DMS 273 (cell line): ENCODE results near the gene RNH1.
"Not testable (repeated sequence)": the region's sequence is repeated elsewhere in the genome, so short reads cannot be mapped to it uniquely, and the experiment has no call there.

Experiments
- DNase-seq: peaks from one replicate; lab custom pipeline; 2025; ENCODE audit not compliant: unreplicated experiment; lab: John Stamatoyannopoulos, UW

The RNH1 gene

DNA sequence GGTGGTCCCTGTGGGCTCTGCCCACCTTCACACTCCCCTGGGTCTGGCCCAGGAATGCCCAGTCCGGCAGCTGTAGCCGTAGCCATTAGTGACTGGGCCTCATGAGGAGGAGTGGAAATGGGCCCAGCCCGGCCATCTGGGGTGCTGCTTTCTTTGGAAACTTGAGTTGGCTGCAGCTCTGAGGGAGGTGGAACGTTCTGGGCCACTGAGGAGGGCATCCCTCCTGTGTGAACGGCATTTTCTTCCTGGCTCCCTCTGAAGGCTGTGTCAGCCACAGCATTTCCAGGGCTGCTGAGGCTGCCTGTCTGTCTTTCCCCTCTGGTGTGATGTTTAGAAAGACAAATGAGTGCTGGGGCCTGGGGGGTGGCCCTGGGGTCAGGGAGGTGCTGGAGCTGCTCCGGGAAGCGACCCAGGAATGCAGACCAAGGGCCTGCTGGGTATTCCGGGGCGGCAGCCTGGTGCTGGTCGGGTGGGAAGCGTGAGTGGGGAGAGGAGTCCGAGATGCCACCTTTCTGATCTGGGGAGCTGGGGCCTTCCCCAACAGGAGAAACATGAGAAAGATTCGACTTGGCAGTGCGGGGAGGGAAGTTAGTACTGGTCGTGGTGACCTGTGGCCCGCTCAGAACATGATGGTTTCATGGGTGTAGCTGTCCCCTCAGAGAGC, 29.9 kb downstream of the RNH1 start:
- peak; percentile 59 for DNase-seq

DNA sequence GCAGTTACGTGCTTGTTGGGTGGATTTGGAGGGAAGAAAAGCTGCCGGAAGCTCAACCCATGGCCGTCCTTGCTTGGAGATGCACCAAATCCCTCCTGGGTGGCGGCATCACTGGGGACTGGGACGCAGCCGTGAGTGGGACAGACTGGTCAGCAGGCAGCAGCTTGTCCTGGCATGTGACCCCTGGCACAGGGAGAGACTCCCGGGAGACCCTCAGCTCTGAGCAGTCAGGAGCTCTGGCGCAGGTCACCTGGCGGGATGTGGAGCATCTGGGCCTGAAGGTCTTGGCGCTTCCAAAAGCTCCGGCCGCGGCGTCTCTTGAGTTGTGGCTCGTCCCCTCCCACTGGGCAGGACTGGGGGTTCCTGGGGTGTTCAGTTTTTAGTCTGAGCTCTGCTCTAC, 30.6 kb downstream of the RNH1 start:
- DNase-seq, result no peak

DNA sequence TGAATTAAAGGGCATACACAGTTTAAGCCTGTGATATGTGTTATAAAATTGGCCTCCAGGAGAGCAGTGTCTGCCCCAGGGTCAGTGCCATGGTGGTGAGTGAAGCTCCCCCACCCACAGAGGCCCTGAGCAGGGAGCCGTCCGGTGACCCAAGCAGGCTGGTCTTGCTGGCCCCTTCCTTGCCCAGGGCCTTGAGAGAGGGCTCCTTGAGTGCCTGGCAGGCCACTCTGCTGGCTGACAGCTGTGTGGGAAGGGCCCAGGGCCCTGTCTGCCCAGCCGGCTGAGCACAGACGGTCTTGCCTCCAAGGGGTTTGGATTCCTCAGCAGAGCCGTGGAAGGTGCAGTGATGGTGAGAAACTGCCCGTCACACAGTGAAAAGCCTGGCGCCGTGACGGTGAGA, 31.1 kb downstream of the RNH1 start:
- DNase-seq, result peak; percentile 74

- DNase-seq, result no peak
Measured at GRCh38 chr11:474914-475506, 32.0 kb downstream of the RNH1 start.

DNA sequence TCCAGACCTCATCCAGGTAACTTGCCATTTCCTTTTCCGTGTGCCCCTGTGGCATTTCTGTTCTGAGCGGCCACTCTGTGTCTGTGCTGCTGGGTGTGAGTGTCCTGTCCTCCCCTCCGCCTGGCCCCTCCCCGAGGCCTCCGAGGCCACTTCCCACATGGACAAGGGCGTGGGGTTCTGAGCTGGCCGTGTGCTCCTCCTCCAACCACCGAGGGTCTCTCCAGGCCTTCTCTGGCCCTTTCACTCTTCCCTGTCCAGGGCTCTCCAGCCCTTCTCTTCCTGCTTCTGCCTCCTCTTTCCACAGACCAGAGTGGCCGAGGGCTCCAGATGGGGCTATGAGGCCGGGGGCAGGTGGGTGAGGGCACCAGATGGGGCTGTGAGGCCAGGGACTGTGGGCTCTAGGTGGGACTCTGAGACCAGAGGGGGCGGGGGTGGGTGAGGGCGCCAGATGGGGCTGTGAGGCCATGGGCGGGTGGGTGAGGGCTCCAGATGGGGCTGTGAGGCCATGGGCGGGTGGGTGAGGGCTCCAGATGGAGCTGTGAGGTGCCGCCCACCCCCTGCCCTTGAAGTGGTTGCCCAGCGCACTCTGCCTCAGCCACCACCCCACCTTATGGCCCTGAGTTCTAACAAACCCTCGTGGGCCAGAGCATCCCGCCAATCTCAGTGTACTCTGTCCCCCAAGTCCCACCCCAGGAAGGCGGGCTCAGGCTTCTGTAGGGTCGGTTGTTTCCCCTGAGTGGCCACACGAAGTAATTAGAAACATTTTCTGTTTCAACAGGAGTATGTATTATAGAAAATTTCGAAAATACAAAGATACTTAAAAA, 32.9 kb downstream of the RNH1 start:
- DNase-seq, result peak; percentile 94

- DNase-seq, result no peak
Measured at GRCh38 chr11:473415-473814, 33.6 kb downstream of the RNH1 start.

DNA sequence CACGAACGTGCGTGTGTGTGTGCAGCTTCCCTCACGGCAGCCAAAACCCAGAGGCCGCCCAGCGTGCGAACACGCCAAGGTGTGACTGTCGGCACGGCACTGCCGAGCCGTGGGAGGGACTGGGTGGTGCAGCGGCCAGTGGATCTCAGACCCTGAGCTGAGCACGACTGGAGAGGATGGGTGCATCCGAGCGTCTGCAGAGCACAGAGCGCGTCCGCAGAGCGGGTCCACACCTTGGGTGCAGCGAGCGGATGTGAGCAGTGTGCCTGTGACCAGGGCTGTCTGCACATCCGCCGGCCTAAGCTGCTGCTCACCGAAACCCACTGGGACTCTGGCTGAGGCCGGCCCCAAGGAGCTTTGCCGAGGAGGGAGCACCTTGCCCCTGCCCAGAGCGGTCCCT, 34.2 kb downstream of the RNH1 start:
- no peak for DNase-seq

GRCh38 chr11:472272-472671, 34.8 kb downstream of the RNH1 start:
- peak; percentile 33 for DNase-seq

DNA sequence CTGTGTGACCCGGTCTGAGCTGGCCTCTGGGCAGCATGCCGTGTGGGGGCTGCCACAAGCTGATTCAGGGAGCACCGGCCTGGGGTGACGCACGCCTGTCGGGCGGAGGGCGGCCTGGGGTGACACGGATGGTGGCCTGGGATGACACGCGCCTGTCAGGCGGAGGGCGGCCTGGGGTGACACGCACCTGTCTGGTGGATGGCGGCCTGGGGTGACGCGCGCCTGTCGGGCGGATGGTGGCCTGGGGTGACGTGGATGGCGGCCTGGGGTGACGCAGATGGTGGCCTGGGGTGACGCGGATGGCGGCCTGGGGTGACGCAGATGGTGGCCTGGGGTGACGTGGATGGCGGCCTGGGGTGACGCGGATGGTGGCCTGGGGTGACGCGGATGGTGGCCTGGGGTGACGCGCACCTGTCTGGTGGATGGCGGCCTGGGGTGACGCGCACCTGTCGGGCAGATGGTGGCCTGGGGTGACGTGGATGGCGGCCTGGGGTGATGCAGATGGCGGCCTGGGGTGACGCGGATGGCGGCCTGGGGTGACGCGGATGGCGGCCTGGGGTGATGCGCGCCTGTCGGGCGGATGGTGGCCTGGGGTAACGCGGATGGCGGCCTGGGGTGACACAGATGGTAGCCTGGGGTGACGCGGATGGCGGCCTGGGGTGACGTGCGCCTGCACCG, 35.4 kb downstream of the RNH1 start:
- DNase-seq, result no peak

DNA sequence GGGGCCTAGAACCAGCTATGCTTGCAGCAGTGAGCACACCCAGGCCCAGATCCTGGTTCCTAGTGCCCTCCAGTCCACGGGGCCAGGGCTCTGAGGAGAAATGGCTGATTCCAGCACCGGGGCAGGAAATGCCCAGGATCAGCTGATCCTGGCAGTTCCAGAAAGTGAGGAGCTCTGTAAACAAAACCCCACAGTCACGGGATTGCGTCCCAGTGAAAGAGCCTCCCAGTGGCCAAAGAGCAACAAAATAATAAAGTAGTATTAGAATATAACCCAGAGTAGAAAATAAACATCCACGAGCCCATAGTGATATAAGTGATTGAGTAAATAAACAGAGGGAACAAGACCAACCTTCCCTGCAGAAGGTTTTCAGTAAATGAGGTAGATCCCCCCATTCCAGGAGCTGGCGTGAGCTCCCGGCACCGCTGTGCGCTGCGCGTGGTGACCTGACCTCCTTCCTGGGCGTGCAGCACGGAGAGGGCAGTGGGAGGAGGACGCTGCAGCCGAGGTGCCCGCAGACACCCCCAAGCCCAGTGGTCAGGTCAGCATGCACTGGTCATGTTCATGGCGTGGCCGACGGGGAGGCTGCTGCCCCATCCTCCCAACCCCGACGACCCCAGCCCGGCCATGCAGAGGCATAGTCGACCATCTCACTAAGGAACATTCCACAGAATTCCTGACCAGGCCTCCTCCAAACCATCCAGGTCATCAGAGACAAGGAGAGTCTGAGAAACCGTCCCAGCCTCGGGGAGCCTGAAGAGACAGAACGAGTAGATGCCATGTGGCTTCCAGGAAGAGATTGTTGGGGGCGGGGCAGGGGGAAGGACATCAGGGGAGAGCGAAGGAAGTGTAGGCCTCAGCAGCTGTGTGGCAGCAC, 37.1 kb downstream of the RNH1 start:
- no peak for DNase-seq

GRCh38 chr11:469026-469683, 37.9 kb downstream of the RNH1 start:
- DNase-seq, result not testable (repeated sequence)

- no peak for DNase-seq
Measured at GRCh38 chr11:468493-468892, 38.5 kb downstream of the RNH1 start.

DNA sequence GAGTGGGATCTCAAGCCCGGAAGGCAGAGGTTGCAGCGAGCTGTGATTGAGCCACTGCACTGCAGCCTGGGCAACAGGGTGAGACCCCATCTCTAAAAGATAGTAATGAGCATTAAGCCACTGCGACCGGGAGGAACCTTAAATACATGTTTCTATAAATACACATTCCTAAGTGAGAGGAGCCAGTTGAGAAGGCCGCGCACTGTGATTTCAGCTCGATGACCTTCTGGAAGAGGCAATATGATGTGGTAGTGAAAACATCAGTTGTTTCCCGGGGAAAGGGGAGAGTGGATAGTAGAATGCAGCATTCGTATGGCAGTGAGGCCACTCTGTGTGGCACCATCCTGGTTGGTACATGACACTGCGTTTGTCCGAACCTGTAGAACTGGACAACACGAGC, 39.0 kb downstream of the RNH1 start:
- DNase-seq, result no peak

- DNase-seq, result no peak
Measured at GRCh38 chr11:465896-466530, 41.0 kb downstream of the RNH1 start.

DNA sequence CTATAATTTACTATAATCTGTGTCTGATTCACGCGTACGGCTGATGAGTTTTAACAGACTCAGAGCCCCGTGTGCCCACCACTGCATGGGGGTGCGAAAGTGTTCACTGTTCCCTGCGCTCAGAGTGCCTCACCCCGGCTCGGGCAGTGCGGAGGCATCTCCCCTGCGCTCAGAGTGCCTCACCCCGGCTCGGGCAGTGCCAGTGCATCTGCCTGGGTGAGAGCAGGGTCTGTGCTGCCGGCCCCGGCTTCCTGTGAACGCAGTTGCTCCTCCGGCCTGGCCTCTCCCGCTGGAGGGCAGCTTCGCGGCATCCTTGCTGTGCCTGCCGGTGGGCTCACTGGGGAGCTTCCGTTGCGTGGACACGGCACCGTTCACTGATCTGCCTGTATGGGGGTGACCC, 42.7 kb downstream of the RNH1 start:
- DNase-seq, result no peak

- DNase-seq, result no peak
Measured at GRCh38 chr11:462107-462890, 44.7 kb downstream of the RNH1 start.

DNA sequence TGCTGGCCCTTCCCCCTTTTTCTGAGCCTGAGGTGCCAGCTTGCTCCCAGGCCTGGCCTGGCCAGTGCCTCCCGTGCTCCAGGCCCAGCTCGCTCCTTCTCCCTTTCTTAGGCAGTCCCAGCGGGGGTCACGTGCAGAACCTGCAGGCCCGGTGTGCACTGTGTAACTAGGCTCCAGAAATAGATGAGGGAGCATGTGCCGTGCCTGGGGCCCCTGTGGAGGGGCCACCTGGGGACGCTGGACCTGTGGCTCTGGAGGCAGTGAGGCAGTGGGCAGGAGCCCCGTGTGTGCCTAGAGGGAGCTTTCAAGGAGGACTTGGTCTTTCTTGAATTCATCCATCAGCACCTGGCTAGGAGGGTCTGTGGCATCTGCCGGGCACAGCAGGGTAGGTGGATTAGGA, 45.4 kb downstream of the RNH1 start:
- no peak for DNase-seq

GRCh38 chr11:460331-461199, 46.5 kb downstream of the RNH1 start:
- DNase-seq, result no peak
